ENCODE measurements around the gene OSMR.

The OSMR gene

DNA sequence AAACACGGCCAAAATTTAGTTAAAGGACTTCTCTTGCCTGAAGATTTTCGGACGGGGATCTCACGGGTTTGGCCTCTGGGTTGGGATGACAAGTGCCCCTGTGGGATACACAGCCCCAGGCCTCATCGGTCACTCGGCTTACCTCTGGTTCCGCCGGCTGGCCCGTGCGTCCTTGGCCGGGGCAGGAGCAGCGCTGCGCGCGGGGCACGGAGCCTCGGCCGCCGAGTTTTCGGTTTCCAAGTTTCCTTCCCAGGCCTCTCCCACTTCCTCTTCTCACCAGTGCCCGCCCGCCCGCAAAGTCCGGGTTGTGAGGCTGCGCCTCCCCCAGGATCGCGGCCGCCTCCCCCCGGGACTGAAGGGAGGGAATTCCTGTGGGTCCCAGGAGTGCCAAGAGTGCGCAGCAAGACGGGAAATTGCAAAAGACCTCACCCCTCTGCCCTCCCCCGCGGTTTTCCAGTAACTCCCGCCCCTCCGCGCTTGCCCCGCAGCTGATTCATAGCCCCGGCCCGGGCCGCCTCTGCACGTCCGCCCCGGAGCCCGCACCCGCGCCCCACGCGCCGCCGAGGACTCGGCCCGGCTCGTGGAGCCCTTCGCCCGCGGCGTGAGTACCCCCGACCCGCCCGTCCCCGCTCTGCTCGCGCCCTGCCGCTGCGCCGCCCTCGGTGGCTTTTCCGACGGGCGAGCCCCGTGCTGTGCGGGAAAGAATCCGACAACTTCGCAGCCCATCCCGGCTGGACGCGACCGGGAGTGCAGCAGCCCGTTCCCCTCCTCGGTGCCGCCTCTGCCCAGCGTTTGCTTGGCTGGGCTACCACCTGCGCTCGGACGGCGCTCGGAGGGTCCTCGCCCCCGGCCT lies at the start of gene OSMR:
Gene OSMR, plus strand, starts transcription at position 487 of the 853 bp plus-strand sequence. CDS start 23,033 bp downstream, outside the sequence.
- DNase-seq (ENCODE audit: low read depth) = no peak

DNA sequence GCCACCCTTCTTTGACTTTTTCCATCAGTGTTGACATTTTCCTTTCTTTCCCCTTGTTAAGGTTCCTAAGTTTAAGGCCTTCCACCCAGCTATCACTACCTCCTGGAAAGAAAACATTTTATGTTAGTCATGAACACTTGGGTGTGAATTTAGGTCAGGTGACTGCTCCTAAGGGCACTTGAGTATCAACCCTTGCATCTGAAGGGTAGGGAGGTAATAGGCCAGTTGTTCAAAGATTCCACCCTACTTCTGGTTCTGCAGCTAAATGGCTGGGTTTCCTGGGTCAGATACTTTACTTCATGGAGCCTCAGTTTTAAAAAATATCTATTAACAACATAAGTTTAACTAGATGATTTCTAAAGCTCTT lies 49.1 kb upstream of the OSMR start:
- DNase-seq (ENCODE audit: low read depth) = no peak

DNA sequence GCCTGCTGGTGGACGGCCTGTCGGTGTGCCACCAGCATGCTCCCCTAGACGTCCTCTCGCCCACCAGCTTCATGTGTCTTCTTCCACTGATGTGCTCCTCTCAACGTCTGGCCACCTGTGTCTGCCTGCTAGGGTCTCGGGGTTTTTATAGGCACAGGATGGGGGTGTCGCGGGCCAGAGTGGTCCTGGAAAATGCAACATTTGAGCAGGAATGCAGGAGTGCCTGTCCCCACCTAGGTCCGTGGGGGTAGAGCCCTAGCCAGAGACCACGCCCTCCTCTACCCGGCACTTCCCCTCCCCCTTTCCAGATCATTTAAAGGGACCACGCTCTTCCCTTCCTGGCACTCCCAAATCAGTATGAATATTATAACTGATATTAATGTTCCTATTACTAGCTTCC lies 48.0 kb upstream of the OSMR start:
- DNase-seq (ENCODE audit: low read depth) = no peak

DNA sequence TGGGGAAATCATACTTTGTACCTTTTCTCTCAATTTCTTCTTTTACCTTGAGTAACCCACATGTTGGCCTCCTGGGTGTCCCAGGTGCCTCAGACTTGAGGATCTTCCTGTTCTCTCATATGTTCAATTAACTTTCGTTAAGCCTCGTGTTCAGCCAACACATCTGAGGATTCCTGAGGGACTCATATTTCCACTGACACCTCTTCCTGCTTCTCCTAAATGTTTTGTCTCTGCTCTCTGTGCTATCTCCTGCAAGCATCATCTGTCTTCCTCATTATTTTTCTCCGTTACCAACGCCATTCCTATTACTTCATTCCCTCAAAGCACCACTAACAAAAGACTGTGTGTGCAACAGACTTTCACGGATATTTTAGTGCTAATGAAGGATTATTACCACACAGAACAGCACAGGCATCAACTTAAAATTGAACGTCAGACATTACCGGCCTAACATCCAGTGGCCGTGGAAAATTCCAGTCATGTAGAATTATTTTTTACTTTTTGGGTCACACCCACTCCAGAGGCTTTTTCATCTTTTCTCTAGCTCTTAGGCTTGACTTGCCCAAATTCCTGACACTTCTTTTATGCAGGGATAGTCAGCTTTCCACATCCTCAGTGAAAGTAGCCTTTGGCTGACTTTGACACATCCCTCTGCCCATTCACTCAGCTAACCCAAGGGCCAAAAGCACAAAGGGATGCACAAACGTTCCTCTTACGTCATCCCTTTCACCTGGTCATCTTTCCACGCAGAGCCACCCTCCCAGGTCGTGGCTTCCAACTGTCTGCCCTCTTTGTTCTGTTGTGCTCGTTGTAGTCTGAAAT lies 46.0 kb upstream of the OSMR start:
- no peak for DNase-seq (ENCODE audit: low read depth)

DNA sequence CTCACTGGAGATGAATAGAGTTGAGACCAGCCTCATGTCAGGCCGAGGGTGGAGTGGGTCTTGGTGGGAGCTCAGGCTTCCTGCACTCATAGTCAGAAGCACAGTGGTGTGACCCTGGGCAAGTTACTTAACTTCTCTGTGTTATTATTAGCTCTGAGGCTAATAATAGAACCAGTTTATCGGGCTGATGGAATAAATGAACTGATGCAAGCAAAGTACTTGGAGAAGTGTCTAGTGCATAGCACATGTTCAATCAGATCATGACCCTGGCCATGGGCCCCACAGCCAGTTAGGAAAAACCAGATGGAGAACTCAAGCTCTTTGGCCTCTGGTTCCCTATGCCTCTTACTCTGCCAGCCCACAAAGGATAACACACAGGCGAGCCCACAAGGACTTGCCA lies 45.3 kb upstream of the OSMR start:
- DNase-seq (ENCODE audit: low read depth) = no peak

DNA sequence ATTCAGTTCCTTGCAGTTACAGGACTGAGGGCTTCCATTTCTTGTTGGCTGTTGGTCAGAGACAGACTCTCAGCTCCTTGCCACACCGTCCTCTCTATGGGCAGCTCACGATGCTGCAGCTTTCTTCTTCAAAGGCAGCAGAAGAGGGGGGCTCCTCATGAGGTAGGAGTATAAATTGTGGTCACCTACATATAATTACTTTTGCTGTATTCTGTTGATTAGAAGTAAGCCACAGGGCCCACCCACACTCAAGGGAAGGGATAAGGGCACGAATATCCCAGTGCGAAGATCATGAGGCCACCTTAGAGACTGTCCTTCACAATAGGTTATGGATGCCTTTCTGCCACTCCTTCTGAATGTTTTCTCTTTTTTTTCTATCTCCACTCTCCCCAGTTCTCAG lies 43.7 kb upstream of the OSMR start:
- no peak for DNase-seq (ENCODE audit: low read depth)

DNA sequence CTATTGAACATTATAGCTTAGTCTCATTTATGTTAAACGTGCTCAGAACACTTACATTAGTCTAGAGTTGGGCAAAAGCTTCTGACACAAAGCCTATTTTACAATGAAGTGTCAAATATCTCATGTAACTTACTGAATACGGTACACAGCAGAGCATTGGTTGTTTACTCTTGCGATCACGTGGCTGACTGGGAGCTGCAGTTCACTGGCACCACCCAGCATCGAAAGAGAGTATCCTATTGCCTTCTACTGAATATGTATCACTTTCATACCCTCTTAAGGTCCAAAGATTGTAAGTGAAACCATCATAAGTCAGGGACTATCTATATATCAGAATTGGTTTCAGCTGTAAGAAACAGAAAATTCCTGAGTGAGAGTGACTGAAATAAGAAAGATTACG lies 42.6 kb upstream of the OSMR start:
- DNase-seq (ENCODE audit: low read depth) = no peak

DNA sequence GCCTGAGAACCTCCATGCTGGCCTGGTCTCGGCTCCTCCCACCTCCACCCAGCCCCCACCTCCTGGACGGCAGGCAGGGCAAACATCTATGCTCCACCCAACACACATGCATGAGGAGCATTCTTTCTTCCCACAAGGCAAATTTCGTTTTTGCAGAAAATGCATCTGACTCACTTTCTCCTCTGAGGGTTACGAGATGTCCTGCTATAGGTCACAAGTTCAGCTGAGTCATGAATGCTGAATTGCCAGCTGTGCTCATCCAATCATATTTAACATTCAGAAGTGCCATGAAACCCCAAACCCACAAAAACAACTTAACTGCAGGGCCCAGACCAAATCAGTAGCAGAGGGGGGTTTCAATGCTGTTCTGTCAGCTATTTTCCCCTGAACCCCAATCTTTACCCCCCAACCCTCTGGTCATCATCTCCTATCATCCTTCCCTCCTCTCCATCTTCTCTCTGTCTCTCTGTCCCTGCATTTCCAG lies 39.0 kb upstream of the OSMR start:
- no peak for DNase-seq (ENCODE audit: low read depth)

DNA sequence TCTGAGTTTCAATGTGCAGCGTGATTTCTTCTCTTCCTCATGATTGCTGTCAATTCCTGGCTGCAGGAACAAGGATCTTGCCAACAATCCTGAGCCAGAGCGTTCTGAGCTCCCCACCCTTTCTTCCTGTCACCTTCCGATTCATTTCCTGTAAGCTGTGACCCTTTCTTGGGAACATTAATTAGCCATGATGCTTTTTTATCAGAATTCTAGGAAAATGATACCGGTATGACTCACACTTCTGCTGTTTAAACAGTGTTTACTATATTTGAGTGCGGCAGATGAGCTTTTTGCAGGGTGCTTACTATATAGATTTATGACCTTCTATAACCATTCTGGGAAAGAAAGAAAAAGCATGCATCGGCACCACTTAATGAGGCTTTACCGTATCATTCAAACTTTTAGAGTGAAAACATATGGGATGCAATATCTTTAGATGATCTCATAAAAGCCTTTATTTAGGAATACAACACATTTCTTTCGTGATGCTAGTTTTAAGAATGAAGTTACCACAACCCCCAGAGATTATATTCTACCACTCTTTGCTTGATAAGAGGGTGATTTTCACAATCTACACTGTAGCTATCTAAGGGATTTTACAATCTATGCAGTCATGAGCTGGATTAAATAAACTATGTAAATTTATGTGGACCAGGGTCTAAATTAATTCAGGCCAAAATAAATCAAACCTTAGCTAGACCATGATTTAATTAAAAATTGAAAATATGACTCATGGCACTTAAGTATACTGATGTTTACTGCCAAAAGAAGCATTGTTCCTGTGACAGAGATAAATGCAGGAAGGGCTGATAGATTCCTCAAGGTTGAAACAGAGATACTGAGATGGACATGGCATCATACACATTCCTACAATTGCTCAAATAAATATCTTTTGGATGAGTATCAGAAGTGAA lies 38.0 kb upstream of the OSMR start:
- no peak for DNase-seq (ENCODE audit: low read depth)

DNA sequence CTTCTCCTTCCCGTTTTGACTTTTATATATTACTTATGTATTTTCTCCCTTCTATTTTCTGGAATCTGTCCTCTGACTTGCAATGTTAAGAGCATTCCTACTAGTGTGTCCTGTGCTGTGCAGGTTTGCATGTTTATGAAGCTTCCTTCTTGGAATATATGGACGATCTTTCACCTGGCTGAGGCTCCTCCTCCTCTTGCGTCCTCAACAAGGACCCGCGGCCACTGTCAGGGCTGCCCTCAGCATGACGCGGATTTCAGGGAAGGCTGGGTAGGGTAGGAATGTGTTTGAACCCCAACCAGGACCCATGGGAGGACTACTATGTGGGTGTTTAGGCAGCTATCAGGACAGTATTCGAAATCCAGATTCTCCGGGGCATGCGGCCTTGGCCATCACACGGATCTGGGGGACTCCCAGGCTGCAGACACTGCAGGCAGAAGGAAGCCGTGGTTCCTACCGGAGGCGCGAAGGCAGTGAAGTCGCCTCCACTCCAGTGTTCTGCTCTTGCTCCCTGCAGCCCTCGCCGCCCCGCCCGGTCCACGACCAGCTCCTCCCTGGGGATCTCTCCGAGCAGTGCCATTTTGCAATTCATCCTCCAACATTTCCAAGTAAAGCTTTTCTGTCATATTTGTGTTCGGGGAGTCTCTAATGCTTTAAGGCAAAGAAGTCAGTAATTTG lies 37.0 kb upstream of the OSMR start:
- no peak for DNase-seq (ENCODE audit: low read depth)

DNA sequence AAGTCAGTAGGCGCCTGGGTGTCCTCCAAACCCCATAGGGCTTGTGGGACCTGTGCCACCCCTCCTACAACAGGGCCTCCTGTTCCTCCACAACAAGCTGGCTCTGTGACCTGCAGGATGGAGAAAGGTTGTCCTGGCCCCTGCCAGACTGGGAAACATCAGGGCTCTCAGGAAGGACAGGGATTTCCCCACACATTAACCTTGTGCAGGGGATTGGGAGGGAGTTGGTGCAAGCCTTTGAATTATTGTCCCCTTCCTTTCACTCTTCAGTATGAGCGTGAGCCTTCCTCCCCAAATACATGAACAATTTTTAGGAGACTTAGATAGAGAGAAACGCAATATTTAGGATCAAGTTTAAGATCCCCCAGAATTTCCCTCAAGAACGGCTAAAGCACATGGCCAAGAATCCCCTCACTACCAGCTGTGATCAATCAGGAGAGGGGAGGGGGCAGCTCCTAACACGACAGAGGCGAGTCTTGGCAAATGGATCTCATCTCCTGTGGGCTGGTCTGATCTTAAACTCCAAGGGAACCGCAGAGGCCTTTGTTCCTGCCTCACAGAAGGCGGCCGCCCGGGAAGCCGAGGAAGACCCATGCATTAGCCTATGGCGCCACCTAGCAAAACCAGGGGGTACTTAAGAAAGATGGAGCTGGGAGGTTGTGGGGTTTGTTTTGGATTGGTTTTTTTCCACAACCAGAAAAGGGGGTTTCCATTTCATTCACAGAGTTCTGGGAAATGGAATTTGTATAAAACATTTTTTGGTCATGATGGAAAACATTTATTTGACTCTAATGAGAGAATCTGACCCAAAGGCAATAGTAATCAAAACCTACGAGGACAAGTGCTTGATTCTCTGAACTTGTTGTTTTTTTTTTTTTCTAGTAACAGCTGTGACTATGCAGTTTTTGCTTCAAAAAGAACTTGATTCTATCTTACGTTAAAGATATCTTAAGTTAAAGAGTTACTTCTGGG lies 36.1 kb upstream of the OSMR start:
- DNase-seq (ENCODE audit: low read depth) = peak; percentile 21

DNA sequence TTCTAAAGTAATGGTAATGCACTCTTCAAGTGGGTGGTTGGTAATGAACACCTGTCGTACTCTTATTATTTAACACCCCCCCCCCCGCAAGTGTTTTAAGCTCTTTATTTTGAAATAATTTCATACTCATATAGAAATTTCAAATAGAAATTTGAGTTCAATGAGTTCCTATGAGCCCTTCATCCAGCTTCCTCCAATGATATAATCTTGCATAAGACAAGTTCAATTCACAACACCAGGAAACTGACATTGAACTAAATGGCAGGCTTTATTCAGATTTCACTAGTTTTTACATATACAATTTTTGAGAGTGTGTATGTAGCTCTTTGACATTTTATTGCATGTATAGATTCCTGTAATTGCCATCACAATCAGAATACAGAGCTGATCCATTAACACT lies 30.9 kb upstream of the OSMR start:
- DNase-seq (ENCODE audit: low read depth) = no peak

DNA sequence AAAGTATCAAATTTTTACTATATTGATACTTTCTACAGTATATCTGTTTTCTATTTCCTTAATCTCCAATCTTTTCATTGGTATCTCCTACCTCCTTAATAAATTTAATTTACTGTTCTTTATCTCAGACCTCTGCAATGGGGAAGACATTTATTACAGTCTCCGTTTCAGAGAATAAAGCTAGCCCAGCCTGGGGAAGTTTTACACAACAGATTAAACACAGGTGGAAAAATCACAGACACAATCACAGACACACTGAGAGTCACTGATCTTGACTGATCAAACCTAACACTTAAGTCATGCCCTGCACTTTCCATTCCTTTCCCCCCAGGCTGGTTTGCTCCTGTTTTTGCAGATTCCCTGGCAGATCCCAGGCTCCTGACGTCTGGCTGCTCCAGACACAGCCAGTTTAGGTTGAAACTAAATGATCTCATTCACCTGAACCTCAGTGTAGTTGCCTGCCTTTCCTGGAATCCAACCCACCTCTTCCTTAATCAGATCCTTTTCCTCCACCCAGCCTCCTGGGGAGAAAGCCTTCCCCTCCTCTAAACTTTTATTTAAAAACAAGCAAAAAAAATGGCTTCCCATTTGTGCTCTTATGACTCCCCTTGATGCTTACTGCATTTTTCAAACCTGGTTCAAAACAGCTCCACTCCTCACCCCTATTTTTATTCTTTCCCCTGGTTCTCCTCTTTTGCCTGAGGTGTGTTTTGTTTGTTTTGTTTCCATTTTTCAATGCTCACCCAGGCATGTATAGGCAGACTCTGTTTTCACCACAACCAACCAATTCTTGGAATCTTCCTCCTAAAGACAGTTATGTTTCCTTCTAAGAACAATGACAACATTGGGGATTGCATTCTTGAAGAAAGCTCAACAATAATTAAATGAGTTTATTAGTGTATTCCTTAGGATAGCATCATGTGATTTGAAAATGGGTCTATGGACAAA lies 29.5 kb upstream of the OSMR start:
- no peak for DNase-seq (ENCODE audit: low read depth)

DNA sequence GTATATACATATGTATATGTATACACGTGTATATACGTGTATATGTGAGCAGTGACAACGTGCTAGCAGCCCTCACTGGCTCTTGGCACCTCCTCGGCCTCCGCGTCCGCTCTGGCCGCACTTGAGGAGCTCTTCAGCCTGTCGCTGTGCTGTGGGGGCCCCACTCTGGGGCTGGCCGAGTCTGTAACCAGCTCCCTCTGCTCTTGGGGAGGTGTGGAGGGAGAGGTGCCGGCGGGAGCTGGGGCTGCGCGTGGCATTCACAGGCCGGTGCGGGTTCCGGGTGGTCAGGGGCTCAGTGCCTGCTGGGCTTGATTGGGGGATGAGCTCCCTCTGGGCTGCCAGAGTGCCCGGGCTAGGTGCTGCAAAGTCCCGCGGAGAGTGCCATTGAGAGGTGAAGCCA lies 24.1 kb upstream of the OSMR start:
- no peak for DNase-seq (ENCODE audit: low read depth)

DNA sequence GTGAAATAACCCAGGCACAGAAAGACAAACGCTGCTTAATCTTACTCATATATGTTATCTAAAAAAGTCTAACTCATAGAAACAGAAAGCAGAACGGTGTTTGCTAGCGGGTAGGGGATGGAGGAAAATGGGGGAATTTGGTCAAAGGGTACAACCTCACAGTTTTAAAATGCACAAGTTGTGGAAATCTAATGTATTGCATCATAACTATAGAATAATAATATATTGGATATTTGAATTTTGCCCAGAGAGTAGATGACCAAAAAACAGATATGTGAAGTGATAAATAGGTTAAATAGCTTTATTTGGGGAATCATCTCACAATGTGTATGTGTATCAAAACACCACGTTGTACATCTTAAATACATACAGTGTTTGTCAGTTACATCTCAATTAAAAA lies 22.3 kb upstream of the OSMR start:
- DNase-seq (ENCODE audit: low read depth) = no peak

DNA sequence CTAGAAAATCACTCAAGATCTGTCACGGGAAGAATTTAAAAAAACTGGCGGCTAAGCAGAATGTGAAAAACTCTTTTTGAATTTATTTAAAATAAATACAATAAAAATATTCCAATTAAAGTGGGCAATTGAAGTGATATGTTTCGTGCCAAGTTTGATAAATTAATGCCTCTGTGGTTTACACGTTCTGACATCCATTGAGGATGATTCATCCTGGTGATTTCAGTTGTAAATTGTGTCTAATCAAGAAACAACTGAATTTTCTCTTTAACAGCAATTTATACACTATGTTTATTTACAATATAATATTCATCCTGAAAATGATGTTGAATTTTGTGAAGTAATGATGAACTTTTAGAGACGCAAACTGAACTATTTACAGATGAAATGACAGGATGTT lies 21.0 kb upstream of the OSMR start:
- DNase-seq (ENCODE audit: low read depth) = no peak

DNA sequence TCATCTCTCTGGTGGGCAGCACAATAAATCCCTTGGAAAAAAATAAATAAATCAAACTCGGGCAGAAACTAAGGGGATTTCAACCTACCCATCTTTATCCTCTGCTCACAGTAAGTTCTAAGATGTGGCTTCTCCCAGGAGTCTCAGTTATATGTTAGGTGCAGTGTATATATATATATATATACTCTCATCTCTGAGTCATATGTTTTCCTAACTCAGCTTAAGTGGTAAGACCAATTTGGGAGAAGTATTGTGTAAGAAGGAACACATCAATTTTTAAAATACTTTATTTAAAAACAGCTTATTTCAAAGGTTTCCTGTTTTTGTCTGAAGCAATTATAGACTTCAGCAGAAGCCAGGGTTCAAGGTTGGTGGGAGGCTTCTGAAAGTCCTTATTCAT lies 20.3 kb upstream of the OSMR start:
- no peak for DNase-seq (ENCODE audit: low read depth)

DNA sequence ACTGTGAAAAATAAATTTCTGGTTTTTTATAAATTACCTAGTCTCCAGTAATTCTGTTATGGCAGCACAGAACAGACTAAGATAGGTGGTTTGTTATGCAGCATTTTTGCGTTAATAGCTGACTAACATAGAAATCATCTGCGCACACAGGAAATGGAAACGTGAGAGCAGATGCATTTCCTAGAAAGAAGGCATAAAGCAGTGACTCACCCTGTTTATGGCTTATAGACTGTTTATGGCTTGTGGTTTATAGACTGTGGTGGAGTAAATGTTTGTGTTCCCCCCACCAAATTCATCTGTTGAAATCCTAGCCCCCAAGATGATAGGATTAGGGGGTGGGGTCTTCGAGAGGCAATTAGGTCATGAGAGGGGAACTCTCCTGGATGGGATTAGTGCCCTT lies 18.3 kb upstream of the OSMR start:
- DNase-seq (ENCODE audit: low read depth) = no peak

DNA sequence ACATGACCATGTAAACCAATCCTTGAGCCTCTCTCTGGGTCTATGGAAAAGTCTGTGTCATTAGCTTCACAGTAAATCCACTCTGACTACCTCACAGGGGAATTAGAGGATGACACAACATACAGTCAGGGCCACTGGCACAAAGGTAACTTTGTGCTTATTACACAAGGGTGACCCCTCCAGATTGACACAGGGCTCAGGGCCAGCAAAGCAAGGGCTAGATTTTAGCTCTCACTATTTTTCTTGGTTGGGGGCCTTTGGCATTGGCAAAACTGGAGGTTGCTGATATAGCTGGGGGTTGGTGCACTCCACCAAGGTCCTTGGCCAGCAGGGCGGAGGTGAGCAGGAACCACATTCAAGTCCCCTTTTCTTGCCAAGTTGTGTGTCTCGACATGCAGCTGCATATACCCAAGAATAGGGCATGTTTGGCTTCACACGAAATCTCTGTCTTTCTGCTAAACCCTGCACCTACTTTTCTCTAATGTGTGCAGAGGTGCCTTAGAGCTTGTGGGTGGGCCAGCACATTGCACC lies 15.2 kb upstream of the OSMR start:
- DNase-seq (ENCODE audit: low read depth) = no peak
